Neural crest cell (in vitro differentiated cells): ENCODE measurements around the gene UBXN10. TPM values are rescaled to one million over a fixed set of nuclear protein-coding genes. Genes with fewer than 3 reads are reported as not detected.

Experiments
- DNase-seq: peaks from one replicate; pipeline ENCODE4 v3.0.0; 2021; ENCODE audit warnings: low read depth, mixed read lengths, low spot score
- H3K27ac Mint-ChIP-seq: one replicate; pipeline ENCODE4 v1.8.0; 2021; ENCODE audit warnings: mild to moderate bottlenecking, mixed read lengths; ENCODE audit not compliant: unreplicated experiment
- H3K27me3 Mint-ChIP-seq: 2 replicates; pipeline ENCODE4 v1.8.0; 2021; ENCODE audit warnings: low read depth, mild to moderate bottlenecking, mixed read lengths
- H3K36me3 Mint-ChIP-seq: 2 replicates; pipeline ENCODE4 v1.8.0; 2021; ENCODE audit warnings: low read depth, mild to moderate bottlenecking, mixed read lengths
- H3K4me1 Mint-ChIP-seq: 2 replicates; pipeline ENCODE4 v1.8.0; 2021; ENCODE audit warnings: mixed read lengths
- H3K4me3 Mint-ChIP-seq: one replicate; pipeline ENCODE4 v1.8.0; 2021; ENCODE audit warnings: mild to moderate bottlenecking, mixed read lengths
- H3K9me3 Mint-ChIP-seq: 2 replicates; pipeline ENCODE4 v1.8.0; 2021; ENCODE audit warnings: mixed read lengths
- CTCF ChIP-seq: fragments of 200-600 bp; sonication (generic); conservative IDR thresholded peaks from 2 replicates; pipeline ENCODE4 v1.5.0; 2021; ENCODE audit warnings: antibody characterized with exemption, mild to moderate bottlenecking
- total RNA-seq: library from RNA; stranded (reverse); gene quantifications from 2 replicates; pipeline ENCODE4 v1.2.1, GENCODE V29; 2021

Gene UBXN10
- total RNA-seq, 1 donor from 2014 or later = 1.4 TPM

DNA sequence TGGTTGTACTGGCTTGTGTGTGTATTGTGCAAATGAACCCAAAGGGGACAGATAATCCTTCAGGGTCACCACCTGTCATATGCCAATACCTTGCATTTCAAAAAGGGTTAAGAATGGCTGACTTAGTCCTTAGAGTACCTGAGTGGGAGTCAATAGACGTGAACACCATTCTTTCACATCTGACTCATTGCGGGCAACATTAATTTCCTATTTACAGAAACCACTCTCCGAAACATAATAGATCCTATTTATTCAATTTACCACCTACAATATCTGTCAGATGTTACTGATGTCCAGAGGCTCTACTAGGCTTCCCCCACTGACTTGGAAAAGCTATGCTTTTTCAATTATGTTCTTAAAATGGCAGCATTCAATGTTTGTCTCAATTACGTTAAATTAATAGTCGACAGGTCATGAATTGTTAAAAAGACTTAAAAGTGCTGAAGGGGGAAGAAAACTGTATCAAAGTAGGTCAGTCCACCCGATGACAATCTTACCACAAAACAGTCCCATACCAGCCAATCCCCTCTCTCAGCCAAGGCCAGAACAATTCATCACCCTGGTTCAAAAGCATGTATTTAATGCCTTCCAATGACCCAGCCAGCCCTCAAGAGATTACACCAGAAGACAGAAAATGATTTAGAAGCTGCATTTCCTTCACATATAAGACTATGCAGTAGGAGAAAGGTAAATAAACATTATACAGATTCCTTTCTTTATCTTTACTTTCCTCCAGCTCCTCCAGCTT lies 49.1 kb downstream of the UBXN10 start:
- Mint-ChIP-seq H3K4me3 (no peak overlapping the region), H3K4me1 (peaks cover 58% of the 10 kb centered on the region), H3K9me3 (no peaks in the 10 kb centered on the region), H3K27ac (peak overlapping the region; percentile 88), H3K36me3 (no peaks in the 10 kb centered on the region), H3K27me3 (peaks cover 6% of the 10 kb centered on the region)
- TF ChIP-seq CTCF = no peak
- DNase-seq = no peak

- Mint-ChIP-seq H3K27me3 (peaks cover 24% of the 10 kb centered on the region), H3K4me3 (no peak overlapping the region), H3K4me1 (peaks cover 51% of the 10 kb centered on the region), H3K36me3 (no peaks in the 10 kb centered on the region), H3K9me3 (no peaks in the 10 kb centered on the region), H3K27ac (no peak overlapping the region)
- peak; percentile 6 for DNase-seq
- no peak for TF ChIP-seq CTCF
Observed at GRCh38 chr1:20237646-20238045, 51.8 kb downstream of the UBXN10 start.

DNA sequence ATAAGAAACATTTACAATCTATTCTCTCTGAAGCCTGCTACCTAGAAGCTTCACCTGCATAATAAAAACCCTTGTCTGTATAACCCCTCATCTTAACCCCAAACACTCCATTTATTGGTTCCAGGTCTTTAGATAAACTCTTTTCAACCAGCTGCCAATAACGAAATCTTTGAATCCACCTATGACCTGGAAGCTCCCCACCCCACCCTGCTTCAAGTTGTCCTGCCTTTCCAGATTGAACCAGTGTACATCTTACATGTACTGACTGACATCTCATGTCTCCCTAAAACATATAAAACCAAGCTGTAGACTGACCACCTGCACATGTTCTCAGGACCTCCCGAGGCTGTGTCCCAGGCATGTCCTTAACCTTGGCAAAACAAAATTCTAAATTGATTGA lies 54.1 kb downstream of the UBXN10 start:
- peaks cover 28% of the 10 kb centered on the region for H3K4me1 Mint-ChIP-seq
- no peak overlapping the region for H3K4me3 Mint-ChIP-seq
- DNase-seq = no peak
- no peaks in the 10 kb centered on the region for H3K36me3 Mint-ChIP-seq
- H3K27me3 Mint-ChIP-seq = peaks cover 31% of the 10 kb centered on the region
- H3K9me3 Mint-ChIP-seq = no peaks in the 10 kb centered on the region
- peak overlapping the region; percentile 32 for H3K27ac Mint-ChIP-seq
- TF ChIP-seq CTCF = no peak

- Mint-ChIP-seq H3K9me3 (no peaks in the 10 kb centered on the region), H3K4me1 (peaks cover 2% of the 10 kb centered on the region), H3K36me3 (no peaks in the 10 kb centered on the region), H3K27ac (no peak overlapping the region), H3K27me3 (peaks cover 38% of the 10 kb centered on the region), H3K4me3 (no peak overlapping the region)
- TF ChIP-seq CTCF = no peak
- DNase-seq = no peak
Observed at GRCh38 chr1:20242890-20243479, 57.1 kb downstream of the UBXN10 start.

Other genes with a start within 250 kb of the UBXN10 start
- gene PLA2G2A, start 206.5 kb upstream of the UBXN10 start, total RNA-seq = not detected in 2 replicates
- gene PLA2G5, start 115.9 kb upstream of the UBXN10 start, total RNA-seq = not detected in 2 replicates
- not detected in 2 replicates for gene PLA2G2D, start 66.6 kb upstream of the UBXN10 start, total RNA-seq
- not detected in 2 replicates for gene PLA2G2F, start 46.8 kb upstream of the UBXN10 start, total RNA-seq
- not detected in 2 replicates for gene PLA2G2C, start 422 bp downstream of the UBXN10 start, total RNA-seq
- 0.30 and 0.44 TPM in 2 replicates for gene VWA5B1, start 104.8 kb downstream of the UBXN10 start, total RNA-seq